HPDE6-E6E7 (cell line): ENCODE results near the gene CHD1.

Experiments used
- DNase-seq: peaks from one replicate; pipeline ENCODE4 v3.0.0; 2011; ENCODE audit warnings: missing footprints; ENCODE audit errors: extremely low spot score

Gene CHD1

GRCh38 chr5:98936948-98937715, 8.3 kb upstream of the CHD1 start:
- DNase-seq: no peak

DNA sequence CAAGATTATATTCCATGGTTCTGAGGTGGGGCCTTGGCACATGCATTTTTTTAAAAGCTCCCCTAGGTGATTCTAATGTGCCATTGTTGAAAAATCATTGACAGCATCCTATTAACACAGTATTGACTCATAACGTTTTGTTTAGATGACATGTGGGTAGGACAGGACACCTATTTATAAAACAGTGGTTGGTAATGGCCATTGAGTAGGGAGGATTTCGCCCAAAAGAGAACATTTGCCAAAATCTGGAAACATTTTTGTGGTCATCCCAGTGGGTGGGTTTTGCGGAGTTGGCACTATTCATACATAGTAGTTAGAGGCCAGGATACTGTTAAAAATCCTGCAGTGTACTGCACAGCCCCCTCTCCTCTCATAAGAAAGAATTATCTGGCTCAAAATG, 6.4 kb upstream of the CHD1 start:
- no peak for DNase-seq

DNA sequence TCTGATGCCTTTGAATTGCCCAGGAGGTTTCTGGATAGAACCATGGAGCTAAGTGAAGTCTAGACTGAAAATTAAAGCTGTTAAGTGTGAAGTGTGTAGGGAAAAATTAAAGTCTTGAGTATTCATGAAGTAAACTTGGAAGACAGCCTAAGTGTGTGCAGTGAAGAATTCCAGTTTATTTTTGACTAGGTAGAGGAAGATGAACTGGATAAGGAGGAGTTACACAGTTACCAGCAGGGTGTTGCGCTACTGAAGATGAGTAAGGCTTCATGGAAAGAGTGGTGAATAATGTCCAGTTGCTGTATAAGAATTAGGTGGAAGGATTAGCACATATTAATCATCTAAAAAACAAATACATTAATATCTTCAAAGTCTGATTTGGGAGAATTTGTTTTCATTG, 5.7 kb upstream of the CHD1 start:
- no peak for DNase-seq

DNA sequence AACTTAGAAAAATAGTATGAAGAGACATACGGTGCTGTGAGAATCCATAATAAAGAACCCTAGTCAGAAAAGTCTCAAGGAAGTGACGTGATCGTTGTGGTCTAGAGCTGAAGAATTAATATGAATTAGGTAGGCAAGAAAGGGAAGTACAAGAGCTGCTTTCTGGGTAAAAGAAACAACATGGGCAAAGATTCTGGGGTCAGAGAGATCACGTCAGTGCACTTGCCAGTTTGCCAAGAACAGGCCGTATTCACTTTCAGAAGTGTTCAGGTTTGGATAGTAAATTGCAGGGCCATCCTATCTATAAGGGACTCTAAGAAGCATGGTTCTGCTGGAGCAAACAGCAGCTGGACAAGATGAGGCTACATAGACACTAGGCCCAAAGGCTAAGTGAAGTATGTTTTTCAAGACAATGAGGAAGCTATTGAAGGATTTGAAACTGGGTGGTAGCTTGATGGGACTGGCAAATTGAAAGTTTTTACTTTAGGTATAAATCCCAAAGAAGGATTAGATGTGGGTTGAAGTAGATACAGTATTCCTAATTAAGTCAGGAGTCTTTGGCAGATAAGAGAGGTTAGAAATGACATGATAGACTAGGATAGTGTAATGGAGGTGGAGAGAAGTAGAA, 4.8 kb upstream of the CHD1 start:
- DNase-seq: no peak

DNA sequence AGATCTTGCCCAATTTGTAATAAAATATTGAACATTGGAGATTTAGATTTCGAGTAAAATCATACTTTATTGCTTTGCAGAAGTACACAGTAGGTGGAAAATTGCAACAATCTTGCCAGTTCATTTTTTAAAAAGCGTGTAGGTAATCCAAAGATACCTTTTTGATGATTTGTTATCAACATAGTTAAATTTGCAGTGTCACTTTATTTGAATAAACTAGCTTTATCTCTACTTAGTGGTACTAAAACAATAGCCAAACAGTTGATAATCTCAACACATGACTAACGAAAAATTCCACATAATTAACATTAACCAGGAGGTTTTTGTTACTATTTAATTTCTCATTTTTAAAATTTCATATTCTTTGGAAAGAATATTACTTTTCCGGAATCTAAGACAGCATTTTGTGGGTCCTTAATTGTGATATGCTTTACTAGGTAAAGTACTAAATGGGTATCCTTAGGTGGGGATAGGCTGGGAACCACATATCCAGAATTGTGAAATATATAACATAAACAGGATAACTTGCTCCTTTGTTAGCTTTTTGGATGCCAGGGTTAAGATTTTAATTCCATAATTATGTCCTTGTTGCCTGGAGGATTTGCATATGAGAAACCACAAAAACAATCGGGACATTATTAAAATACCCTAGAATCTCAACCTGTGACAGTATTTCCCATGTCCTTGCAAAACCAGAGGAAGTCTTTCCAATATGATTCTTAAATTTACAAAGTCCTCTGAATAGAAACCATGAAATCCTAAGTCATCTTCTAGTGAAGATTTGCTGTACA, 2.4 kb upstream of the CHD1 start:
- no peak for DNase-seq

DNA sequence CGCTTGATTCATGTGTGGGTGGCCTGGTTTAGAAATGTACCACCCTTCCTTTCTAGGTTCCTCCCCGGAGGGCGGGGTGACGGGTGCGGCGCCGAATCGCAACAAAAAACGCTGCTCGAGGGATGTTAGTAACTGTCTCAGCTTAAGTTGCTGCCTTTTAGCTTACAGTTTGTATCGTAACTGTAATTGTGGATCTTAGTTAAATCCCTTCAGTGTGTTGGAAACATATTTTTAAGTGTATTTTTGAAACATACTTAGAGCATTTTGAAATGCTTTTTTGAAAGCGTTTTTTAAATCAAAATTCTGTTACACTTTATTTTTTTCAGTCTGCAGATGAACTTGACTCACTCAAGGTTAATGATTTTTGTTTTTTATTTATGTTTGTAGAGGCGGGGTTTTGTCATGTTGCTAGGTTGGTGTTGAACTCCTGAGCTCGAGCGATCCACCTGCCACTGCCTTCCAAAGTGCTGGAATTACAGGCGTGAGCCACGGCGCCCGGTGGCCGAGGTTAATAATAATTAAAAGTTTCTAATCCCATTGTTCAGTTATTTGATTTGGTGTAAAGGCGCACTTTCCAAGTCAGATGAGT, 997 bp upstream of the CHD1 start:
- no peak for DNase-seq

DNA sequence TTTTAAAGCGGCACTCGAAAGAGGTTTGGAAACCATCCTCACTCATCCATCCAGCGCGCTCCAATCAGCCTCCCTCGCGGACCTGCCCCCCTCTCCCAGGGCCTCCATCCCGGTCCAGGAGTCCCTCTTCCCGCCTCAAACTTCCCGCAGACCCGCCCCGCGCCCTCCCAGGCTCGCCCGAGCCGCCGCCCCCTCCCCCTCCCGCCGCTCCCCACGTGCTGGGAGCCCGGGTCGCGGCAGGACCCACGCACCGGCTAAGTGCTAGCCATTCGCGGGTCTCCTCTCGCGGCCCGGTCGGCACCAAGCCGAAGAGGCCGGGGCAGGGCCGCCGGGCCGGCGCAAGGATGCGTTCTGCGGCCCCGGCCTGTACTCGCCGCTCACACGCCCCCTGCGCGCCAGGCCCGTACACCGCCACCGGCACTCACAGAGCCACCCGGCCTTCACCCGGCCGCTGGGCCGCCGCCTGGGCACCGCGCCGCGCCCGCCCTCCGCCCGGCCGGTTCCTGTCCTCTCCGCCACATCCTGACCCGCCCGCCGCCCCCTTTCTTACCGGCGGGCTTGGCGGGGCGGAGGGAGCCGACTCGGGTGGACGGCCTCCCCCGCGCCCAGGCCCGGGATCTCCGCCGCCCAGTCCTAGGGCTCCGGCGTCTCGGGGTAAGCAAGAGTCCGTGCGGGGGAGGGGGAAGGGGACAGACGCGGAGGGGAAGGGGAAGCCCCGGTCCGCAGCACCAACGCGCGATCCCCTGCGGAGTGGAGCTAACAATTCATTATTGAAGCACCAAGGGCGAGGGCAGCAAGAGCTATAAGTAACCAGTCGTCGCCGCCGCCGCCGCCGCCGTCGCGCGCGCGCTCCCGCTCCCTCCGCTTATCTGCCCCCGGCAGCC, 576 bp downstream of the CHD1 start:
- peak; percentile 49 for DNase-seq

DNA sequence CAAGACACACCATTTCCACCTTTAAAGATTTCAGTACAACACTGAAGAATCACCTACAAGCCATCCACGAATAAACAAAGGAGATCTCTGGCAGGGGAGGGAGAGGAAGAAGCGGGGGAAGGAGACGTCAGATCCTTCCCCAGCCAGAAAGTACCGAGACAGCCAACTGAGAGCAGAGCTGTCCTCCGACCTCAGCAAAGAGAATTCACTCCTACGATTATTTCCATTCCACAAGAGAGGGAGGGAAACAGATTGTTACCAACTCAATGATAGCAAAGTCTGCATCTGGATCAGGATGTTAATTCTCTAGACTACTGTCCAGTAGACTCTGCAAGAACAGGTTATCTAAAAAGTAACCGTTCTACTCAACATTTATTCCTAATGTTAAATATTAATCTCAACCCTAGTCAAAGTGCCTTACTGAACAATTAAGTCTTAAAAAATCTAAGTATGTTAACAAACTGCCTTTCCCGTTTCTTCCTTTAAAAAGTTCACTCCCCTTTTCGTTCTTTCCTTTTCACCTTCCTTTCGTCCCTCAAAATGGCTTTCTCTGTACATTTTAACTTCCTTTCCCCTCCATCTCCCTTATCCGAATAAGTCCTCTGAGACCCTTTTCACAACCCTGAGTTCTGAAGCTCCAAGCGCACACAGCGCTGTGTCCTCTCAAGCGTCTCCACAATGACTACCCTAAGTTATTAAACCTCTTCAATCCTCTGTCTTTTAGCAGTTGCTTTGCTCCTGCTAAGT, 1.4 kb downstream of the CHD1 start:
- DNase-seq: peak; percentile 29

DNA sequence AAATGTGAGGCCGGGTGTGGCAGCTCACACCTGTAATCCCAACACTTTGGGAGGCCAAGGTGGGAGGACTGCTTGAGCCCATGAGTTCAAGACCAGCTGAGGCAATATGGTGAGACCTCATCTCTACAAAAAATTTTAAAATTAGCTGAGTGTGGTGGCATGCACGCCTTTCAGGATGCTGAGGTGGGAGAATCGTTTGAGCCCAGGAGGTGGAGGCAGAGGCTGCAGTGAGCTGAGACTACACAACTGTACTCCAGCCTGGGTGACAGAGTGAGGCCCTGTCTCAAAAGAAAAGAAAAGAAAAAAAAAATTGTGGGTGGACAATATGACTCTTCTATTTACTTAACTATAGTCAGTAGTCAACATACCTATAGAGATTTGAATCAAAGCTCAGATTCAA, 4.8 kb downstream of the CHD1 start:
- DNase-seq: no peak

GRCh38 chr5:98921947-98922505, 6.8 kb downstream of the CHD1 start:
- DNase-seq: no peak

DNA sequence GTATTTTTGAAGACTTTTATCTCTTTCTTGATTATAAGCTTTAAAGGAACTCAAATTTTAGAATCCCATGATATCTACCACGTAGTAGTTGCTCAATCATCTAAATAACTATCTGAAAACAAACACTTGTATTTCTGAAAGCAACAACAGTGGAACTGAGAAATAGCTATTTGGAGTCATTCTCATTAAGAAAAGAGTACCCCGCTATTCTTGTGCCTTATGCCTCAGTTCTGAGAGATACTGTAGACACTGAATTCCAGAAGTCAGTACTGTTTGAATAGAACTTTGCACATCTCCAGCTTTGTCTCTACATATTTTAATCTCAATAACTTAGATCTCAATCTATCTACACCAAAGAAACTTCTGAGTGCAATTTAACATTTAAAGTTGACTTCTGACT, 11.4 kb downstream of the CHD1 start:
- DNase-seq: no peak

DNA sequence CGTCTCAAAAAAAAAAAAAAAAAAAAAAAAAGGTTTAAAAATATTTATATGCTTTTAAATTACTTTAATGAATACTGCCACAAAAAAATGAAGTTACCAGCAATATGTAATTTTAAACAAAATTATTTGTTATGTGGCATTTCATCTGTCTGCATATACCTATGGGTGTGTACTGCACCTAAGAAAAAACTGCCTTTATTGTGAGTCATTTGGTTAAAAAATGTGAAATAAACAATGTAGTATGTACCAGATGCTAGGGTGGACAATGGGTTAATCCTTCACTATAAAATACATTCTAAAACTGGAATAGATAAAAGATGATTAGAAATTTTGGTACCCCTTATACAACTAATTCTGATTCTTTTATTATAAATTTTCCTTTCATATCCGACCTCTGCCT, 12.3 kb downstream of the CHD1 start:
- DNase-seq: no peak

DNA sequence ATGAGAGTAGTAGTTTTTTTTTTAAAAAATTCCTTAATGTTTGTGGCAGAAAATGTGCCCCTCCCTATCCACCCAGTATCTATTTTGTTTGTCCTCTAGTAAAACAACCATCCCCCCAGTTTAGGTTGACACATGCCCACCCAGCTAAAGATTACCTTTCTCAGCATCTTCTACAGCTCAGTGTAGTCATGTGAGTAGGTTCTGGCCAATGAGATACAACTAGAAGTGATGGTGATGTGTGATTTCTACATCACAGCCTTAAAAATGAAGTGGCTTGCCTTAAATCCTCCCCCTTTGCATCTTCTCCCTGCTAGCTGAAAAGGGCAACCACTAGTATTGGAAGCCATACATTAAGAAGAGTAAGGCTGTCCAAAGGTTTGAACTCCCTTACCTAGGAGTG, 14.9 kb downstream of the CHD1 start:
- no peak for DNase-seq

GRCh38 chr5:98911280-98912040, 17.3 kb downstream of the CHD1 start:
- DNase-seq: no peak

- no peak for DNase-seq
Observed at GRCh38 chr5:98909363-98909762, 19.4 kb downstream of the CHD1 start.

DNA sequence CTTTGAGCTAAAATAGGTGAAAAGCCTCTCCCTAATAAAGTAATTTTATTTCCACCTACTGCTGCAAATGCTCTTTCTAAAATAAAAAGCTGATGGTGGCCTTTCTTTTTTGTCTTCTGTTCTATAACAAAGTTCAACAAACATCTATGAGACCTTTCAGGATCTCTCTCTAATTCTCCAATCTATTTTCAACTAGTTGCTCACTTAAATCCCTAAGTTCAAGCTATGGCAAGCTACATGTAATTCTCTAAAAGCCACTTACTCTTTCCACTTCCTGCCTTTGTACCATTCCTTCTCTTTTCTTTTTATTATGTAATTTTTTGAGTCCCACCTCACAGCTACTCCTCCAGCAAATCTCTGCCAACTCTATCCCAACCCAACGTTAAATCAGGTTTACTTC, 20.9 kb downstream of the CHD1 start:
- DNase-seq: no peak

DNA sequence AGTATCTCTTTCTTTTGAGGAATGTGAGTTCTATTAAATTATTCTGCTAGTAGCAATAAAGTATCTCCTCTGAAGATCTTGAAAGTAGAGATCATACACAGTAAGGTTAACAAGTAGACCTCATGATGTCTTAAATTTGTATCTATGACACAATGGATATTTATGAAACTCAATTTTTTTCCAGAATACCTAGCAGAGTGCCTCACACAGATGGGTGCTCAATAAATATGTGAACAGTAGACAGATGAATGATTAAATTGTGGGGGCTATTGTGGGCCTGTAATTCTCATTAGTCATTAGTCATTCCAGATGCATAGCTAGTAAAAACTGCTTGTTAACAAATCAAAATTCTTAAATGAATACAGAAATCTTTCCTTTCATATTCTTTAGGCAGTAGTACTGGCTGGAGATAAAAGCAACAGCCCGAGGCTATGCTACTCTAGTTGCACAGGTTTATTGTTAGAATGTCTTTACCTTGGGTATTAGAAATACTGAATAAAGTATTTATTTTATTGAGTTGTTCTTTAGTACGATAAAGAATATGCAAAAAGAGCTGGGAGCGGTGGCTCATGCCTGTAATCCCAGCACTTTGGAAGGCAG, 22.0 kb downstream of the CHD1 start:
- DNase-seq: no peak

- no peak for DNase-seq
Observed at GRCh38 chr5:98905857-98906688, 22.7 kb downstream of the CHD1 start.
